ENCODE data around the gene CFAP20. TPM values are rescaled to one million over a fixed set of nuclear protein-coding genes. Genes with fewer than 3 reads are reported as not detected.
A peak's percentile ranks its signal among the peaks of the same experiment; 100 is the strongest.

Gene CFAP20
- total and polyA plus RNA-seq, 2 donors from 2014 or later: 22.3 to 33.3 TPM

DNA sequence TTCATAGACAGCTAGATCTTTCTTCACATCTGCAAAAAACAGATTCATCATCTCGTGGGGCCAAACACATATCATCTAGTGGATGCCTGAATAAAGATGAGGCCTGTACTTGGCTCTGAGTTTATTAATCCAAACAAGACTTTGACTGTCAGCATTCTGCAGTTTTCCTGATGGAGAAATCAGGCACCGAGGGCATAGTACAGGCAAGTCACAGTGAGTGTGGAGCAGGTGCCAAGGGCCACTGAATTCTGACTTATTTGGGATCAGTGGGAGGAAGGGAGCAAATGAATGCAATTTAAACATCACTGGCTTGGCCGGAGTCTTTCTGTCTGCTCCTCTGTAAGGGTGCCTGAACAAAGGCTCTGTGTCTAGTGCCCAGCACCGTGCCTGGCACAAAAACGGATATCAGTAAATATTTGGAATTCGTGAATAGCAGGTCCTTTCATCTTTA, 975 bp downstream of the CFAP20 start:
- Histone ChIP-seq H3K4me1 (ENCODE audit: control insufficient read depth in 2 of 3, insufficient read depth in 2 of 3, low read depth in 1 of 3, low read length in 3 of 3) (peaks cover 3 to 34% (median 19%) of the 10 kb centered on the region in 3 donors), H3K9me3 (ENCODE audit: control insufficient read depth in 2 of 3, insufficient read depth in 1 of 3, low read length in 3 of 3) (no peaks in the 10 kb centered on the region), H3K9ac (ENCODE audit: low read length in 3 of 3) (peak overlapping the region; percentile 46 to 69 (median 66)), H3K27me3 (ENCODE audit: control insufficient read depth, insufficient read depth, low read length) (no peaks in the 10 kb centered on the region), H3K27ac (ENCODE audit: low read depth in 2 of 2, low read length in 2 of 2) (no peak overlapping the region), H3K4me3 (ENCODE audit: low read length in 3 of 3) (peak overlapping the region; percentile 75 to 88 (median 87)), H3K36me3 (ENCODE audit: control insufficient read depth in 2 of 3, insufficient read depth in 3 of 3, low read length in 3 of 3) (no peaks in the 10 kb centered on the region)
- FAIRE-seq (no peak), DNase-seq (no peak)
- TF ChIP-seq, protein P1, sequence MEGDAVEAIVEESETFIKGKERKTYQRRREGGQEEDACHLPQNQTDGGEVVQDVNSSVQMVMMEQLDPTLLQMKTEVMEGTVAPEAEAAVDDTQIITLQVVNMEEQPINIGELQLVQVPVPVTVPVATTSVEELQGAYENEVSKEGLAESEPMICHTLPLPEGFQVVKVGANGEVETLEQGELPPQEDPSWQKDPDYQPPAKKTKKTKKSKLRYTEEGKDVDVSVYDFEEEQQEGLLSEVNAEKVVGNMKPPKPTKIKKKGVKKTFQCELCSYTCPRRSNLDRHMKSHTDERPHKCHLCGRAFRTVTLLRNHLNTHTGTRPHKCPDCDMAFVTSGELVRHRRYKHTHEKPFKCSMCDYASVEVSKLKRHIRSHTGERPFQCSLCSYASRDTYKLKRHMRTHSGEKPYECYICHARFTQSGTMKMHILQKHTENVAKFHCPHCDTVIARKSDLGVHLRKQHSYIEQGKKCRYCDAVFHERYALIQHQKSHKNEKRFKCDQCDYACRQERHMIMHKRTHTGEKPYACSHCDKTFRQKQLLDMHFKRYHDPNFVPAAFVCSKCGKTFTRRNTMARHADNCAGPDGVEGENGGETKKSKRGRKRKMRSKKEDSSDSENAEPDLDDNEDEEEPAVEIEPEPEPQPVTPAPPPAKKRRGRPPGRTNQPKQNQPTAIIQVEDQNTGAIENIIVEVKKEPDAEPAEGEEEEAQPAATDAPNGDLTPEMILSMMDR (IDR thresholded peaks at IDR 0.05; ENCODE audit: borderline replicate concordance, extremely low read depth, insufficient read depth): no peak
- intact Hi-C loops (cut with DNase I): loop anchor here (10.0 kb wide), 1 partner anchor 103 kb away; the partner anchor contains the start of gene MMP15

DNA sequence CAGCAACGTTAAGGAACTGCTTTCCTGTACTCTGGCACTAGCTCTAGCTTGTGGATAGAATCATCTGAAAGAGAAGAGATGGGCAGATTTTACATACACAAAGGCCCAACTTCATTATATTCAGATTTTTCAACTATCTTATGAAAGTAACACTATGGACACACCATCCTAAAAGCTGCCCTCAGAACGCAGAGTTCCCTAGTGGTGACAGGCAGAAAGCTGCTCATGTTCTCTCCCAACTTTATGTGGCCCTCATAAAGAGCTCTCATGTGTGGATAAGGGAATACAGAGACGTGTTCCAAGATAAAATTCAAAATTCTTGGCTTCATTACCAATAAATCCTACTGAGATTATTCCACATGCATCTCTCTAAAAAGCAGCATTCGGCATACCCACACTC, 1.5 kb downstream of the CFAP20 start:
- Histone ChIP-seq H3K27ac (ENCODE audit: low read depth in 2 of 2, low read length in 2 of 2) (peak overlapping the region in 1 of 2 donors; percentile 3), H3K4me1 (ENCODE audit: control insufficient read depth in 2 of 3, insufficient read depth in 2 of 3, low read depth in 1 of 3, low read length in 3 of 3) (peaks cover 3 to 34% (median 19%) of the 10 kb centered on the region in 3 donors), H3K36me3 (ENCODE audit: control insufficient read depth in 2 of 3, insufficient read depth in 3 of 3, low read length in 3 of 3) (no peaks in the 10 kb centered on the region), H3K27me3 (ENCODE audit: control insufficient read depth, insufficient read depth, low read length) (no peaks in the 10 kb centered on the region), H3K9me3 (ENCODE audit: control insufficient read depth in 2 of 3, insufficient read depth in 1 of 3, low read length in 3 of 3) (no peaks in the 10 kb centered on the region), H3K4me3 (ENCODE audit: low read length in 3 of 3) (peak overlapping the region; percentile 75 to 88 (median 87)), H3K9ac (ENCODE audit: low read length in 3 of 3) (peak overlapping the region in 2 of 3 donors; percentile 7 to 66)
- intact Hi-C loops (cut with DNase I): loop anchor here (10.0 kb wide), 1 partner anchor 103 kb away; the partner anchor contains the start of gene MMP15
- TF ChIP-seq, protein P1 (IDR thresholded peaks at IDR 0.05; ENCODE audit: borderline replicate concordance, extremely low read depth, insufficient read depth): no peak
- FAIRE-seq (no peak), DNase-seq (no peak)

DNA sequence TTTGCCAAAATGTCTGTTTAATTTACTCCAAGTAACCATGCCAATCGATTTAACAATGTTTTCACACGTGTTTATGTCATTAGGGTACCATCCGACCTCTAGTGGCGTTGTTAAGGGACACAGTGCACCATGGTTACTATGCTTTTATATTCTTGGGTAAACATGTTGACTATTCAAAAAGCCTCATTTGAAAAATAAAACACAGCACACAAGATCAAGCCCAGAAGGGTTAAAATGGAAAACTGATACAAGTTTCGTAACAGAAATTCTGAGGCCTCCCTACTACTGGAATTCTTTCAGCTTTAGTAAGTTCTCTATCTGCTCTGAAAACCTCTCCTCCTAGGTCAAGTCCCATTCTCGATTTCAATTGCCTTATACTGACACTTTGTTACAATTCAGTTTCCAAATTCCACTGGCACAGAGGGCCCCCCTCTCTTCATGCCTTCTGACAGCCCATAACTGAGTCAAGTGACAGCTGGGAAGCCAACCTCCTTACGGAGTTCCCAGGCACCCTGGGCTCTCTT, 2.1 kb downstream of the CFAP20 start:
- peak overlapping the region; percentile 6 to 88 (median 23) for H3K4me3 ChIP-seq (ENCODE audit: low read length in 3 of 3)
- H3K27me3 ChIP-seq (ENCODE audit: control insufficient read depth, insufficient read depth, low read length): no peaks in the 10 kb centered on the region
- peak in 2 of 5 donors; percentile 67 to 80 for DNase-seq
- TF ChIP-seq, protein P1 (IDR thresholded peaks at IDR 0.05; ENCODE audit: borderline replicate concordance, extremely low read depth, insufficient read depth): no peak
- peaks cover 3 to 35% (median 20%) of the 10 kb centered on the region in 3 donors for H3K4me1 ChIP-seq (ENCODE audit: control insufficient read depth in 2 of 3, insufficient read depth in 2 of 3, low read depth in 1 of 3, low read length in 3 of 3)
- intact Hi-C loops (cut with DNase I): loop anchor here (10.0 kb wide), 1 partner anchor 102 kb away; the partner anchor contains the start of gene MMP15
- H3K27ac ChIP-seq (ENCODE audit: low read depth in 2 of 2, low read length in 2 of 2): peak overlapping the region; percentile 3 to 7
- H3K9ac ChIP-seq (ENCODE audit: low read length in 3 of 3): peak overlapping the region in 1 of 3 donors; percentile 66
- FAIRE-seq: no peak
- no peaks in the 10 kb centered on the region for H3K36me3 ChIP-seq (ENCODE audit: control insufficient read depth in 2 of 3, insufficient read depth in 3 of 3, low read length in 3 of 3)
- H3K9me3 ChIP-seq (ENCODE audit: control insufficient read depth in 2 of 3, insufficient read depth in 1 of 3, low read length in 3 of 3): no peaks in the 10 kb centered on the region

Measured in kidney (tissue), 14 donors.